ENCODE results near the gene NLRP5. TPM values are rescaled to one million over a fixed set of nuclear protein-coding genes. Genes with fewer than 3 reads are reported as not detected.

The NLRP5 gene
- total and polyA plus RNA-seq, 2 of the 4 experiments (the other 2 are of a cell fraction): not detected

GRCh38 chr19:56107626-56108351 lies 121.2 kb downstream of the NLRP5 start:
- 76% methylated on average over 12 of the region's 27 CpGs; no CpG with 5 or more reads in 1 of the 2 experiments for WGBS, 2 experiments (ENCODE audit: extremely low coverage in 2 of 2, insufficient read length in 1 of 2)
- intact Hi-C loops (cut with micrococcal nuclease): no loop called here
- H3K14ac ChIP-seq (replicated peaks; ENCODE audit: low read depth, low read length): no peak overlapping the region
- no peak overlapping the region for H3K56ac ChIP-seq (ENCODE audit: extremely low read depth, insufficient read depth, low read length)
- H2AFZ ChIP-seq (replicated peaks; ENCODE audit: low read length, poor library complexity): no peak overlapping the region
- H3K4me2 ChIP-seq (ENCODE audit: low read depth, low read length): no peak overlapping the region
- H4K5ac ChIP-seq (ENCODE audit: low read depth, low read length): no peak overlapping the region
- no peak for ATAC-seq (ENCODE audit: low read depth)
- peaks cover 30% of the 10 kb centered on the region for H3K4me1 ChIP-seq (ENCODE audit: control insufficient read depth, insufficient read depth, low read length)
- H3K27me3 ChIP-seq (ENCODE audit: control insufficient read depth, insufficient read depth, low read length): no peaks in the 10 kb centered on the region
- H3K18ac ChIP-seq (ENCODE audit: low read depth, low read length): no peak overlapping the region
- H2AK9ac ChIP-seq (replicated peaks; ENCODE audit: low read depth, low read length, poor library complexity): no peak overlapping the region
- H3K79me1 ChIP-seq (ENCODE audit: low read depth in 1 of 2, low read length in 2 of 2): peaks cover 3 to 57% of the 10 kb centered on the region in 2 experiments; a peak in 3 of 4 replicates
- peaks cover 6% of the 10 kb centered on the region; the same call in 1 of the 2 replicates for H3K9me1 ChIP-seq (ENCODE audit: insufficient read depth, low read length)
- CTCF ChIA-PET: interaction anchor here (0.6 kb wide), 1 partner anchor 779 kb away, joined by 4 read pairs; no protein-coding TSS in a partner anchor
- H2BK15ac ChIP-seq (ENCODE audit: low read depth, low read length): no peak overlapping the region
- no peak overlapping the region for H4K91ac ChIP-seq (ENCODE audit: insufficient read depth, low read depth, low read length)
- no peak for TF ChIP-seq NFE2L2 (IDR thresholded peaks at IDR 0.05; ENCODE audit: low read depth, low read length)
- no peak for TF ChIP-seq RAD21 (IDR thresholded peaks at IDR 0.05; ENCODE audit: low read length)
- TF ChIP-seq RCOR1 (IDR thresholded peaks at IDR 0.05; ENCODE audit: insufficient replicate concordance, low read length): no peak
- TF ChIP-seq USF2 (IDR thresholded peaks at IDR 0.05; ENCODE audit: low read depth, low read length): no peak
- TF ChIP-seq BHLHE40 (IDR thresholded peaks at IDR 0.05; ENCODE audit: low read depth, low read length): no peak
- TF ChIP-seq POLR2A (IDR thresholded peaks at IDR 0.05; ENCODE audit: low read depth, low read length): no peak
- no peak for TF ChIP-seq CHD1 (IDR thresholded peaks at IDR 0.05; ENCODE audit: low read depth, low read length)
- TF ChIP-seq SMC3 (IDR thresholded peaks at IDR 0.05; ENCODE audit: low read depth, low read length): no peak
- TF ChIP-seq MAFK (IDR thresholded peaks at IDR 0.05; ENCODE audit: low read depth, low read length): no peak
- no peak for TF ChIP-seq RFX5 (IDR thresholded peaks at IDR 0.05; ENCODE audit: low read depth, low read length)
- no peak for TF ChIP-seq CTCF (conservative IDR thresholded peaks at IDR 0.05; ENCODE audit: low read depth, low read length)
- TF ChIP-seq MXI1 (IDR thresholded peaks at IDR 0.05; ENCODE audit: borderline replicate concordance, low read depth, low read length): no peak
- TF ChIP-seq FOS (IDR thresholded peaks at IDR 0.05; ENCODE audit: low read depth, low read length): no peak
- peaks cover 83% of the 10 kb centered on the region for H4K20me1 ChIP-seq (ENCODE audit: insufficient read depth, low read length)
- DNase-seq: no peak
- no peak overlapping the region for H3K4me3 ChIP-seq (ENCODE audit: insufficient read depth, low read depth, low read length)
- H3K23ac ChIP-seq (ENCODE audit: low read depth, low read length): no peak overlapping the region
- no peak overlapping the region for H2BK20ac ChIP-seq (ENCODE audit: low read depth, low read length)
- H2AK5ac ChIP-seq (ENCODE audit: low read depth, low read length): no peak overlapping the region
- no peak overlapping the region for H2BK120ac ChIP-seq (ENCODE audit: low read depth, low read length)
- in situ Hi-C loops (cut with MboI; ENCODE audit: low sequenced_read_pairs): no loop called here
- H2BK5ac ChIP-seq (ENCODE audit: low read depth, low read length, poor library complexity, severe bottlenecking): no peak overlapping the region
- no peaks in the 10 kb centered on the region for H3K9me3 ChIP-seq (ENCODE audit: control insufficient read depth, insufficient read depth, low read length)
- peaks cover 4% of the 10 kb centered on the region; the same call in 1 of the 2 replicates for H3K36me3 ChIP-seq (ENCODE audit: control insufficient read depth, insufficient read depth, low read length)
- no peak overlapping the region for H4K8ac ChIP-seq (ENCODE audit: low read depth in 2 of 2, low read length in 2 of 2)
- H3K27ac ChIP-seq (ENCODE audit: insufficient read depth, low read length): no peak overlapping the region
- no peak overlapping the region for H3K9ac ChIP-seq (ENCODE audit: low read depth, low read length)
- dilution Hi-C loops (cut with HindIII; ENCODE audit: low sequenced_read_pairs, unreplicated experiment): no loop called here
- H3K4ac ChIP-seq (ENCODE audit: low read depth, low read length): no peak overlapping the region
- BruUV-seq (replicated peaks): no TSS peak
- POLR2A ChIA-PET (ENCODE audit: unreplicated experiment): interaction anchor here (0.6 kb wide), 1 partner anchor 14 kb away, joined by 6 read pairs; no protein-coding TSS in a partner anchor
